ENCODE measurements around the gene ITPR3. TPM values are rescaled to one million over a fixed set of nuclear protein-coding genes. Genes with fewer than 3 reads are reported as not detected.

ITPR3 gene
- total RNA-seq, 1 donor: 15.1 TPM

DNA sequence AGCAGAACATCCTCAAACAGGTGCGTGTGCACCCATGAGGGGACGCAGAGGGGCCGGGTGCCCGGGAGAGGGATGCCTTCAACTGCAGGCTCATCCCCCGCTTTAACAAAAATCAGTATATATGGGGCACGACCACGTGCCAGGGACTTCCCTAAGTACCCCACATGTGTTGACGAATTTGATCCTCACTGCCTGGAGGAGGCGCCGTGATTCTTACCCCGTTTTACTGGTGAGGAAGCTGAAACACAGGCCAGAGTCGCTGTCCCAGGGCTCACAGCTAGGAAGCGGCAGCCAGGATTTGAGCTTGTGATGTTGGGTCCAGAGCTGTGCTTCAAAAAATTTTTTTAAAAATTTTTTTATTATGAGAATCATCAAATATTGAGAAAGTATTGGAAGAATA is 44.8 kb downstream of the ITPR3 start:
- TF ChIP-seq, protein P1, sequence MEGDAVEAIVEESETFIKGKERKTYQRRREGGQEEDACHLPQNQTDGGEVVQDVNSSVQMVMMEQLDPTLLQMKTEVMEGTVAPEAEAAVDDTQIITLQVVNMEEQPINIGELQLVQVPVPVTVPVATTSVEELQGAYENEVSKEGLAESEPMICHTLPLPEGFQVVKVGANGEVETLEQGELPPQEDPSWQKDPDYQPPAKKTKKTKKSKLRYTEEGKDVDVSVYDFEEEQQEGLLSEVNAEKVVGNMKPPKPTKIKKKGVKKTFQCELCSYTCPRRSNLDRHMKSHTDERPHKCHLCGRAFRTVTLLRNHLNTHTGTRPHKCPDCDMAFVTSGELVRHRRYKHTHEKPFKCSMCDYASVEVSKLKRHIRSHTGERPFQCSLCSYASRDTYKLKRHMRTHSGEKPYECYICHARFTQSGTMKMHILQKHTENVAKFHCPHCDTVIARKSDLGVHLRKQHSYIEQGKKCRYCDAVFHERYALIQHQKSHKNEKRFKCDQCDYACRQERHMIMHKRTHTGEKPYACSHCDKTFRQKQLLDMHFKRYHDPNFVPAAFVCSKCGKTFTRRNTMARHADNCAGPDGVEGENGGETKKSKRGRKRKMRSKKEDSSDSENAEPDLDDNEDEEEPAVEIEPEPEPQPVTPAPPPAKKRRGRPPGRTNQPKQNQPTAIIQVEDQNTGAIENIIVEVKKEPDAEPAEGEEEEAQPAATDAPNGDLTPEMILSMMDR (IDR thresholded peaks at IDR 0.05; ENCODE audit: insufficient read depth, low read depth, low read length): no peak

DNA sequence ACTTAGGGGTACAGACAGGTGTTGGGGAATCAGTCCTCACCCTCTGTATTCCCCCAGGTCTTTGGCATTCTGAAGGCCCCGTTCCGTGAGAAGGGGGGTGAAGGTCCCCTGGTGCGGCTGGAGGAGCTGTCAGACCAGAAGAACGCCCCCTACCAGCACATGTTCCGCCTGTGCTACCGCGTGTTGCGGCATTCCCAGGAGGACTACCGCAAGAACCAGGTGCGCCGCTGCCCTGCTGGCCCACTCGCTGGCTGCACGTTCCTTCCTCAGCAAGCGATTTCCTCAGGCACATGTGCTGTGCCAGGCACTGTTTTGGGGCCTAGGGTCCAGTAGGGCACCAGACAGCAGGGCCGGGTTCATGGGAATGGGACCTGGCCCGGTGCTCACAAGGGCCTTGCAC is 46.0 kb downstream of the ITPR3 start:
- TF ChIP-seq, protein P1 (IDR thresholded peaks at IDR 0.05; ENCODE audit: insufficient read depth, low read depth, low read length): no peak
- DNase-seq (ENCODE audit: low read depth): no peak
- H3K4me3 ChIP-seq (ENCODE audit: low read depth, low read length): no peak overlapping the region

More for the DNA sequence above, 44.8 kb downstream of the ITPR3 start:
- no peak for DNase-seq (ENCODE audit: low read depth)
- no peak overlapping the region for H3K4me3 ChIP-seq (ENCODE audit: low read depth, low read length)

DNA sequence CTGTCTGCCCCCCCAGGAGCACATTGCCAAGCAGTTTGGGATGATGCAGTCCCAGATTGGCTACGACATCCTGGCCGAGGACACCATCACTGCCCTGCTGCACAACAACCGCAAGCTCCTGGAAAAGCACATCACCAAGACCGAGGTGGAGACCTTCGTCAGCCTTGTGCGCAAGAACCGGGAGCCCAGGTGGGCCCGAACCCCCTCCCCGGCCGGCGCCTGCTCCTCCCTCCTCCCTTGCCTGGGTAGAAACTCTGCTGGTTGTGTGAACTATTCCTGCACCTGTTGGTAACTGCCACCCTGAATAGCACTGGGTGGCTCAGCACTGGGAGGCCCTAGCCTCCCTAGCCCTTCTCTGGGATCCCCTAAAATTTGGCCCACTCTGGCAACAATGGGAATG is 46.7 kb downstream of the ITPR3 start:
- TF ChIP-seq, protein P1 (IDR thresholded peaks at IDR 0.05; ENCODE audit: insufficient read depth, low read depth, low read length): no peak
- no peak for DNase-seq (ENCODE audit: low read depth)
- H3K4me3 ChIP-seq (ENCODE audit: low read depth, low read length): no peak overlapping the region

DNA sequence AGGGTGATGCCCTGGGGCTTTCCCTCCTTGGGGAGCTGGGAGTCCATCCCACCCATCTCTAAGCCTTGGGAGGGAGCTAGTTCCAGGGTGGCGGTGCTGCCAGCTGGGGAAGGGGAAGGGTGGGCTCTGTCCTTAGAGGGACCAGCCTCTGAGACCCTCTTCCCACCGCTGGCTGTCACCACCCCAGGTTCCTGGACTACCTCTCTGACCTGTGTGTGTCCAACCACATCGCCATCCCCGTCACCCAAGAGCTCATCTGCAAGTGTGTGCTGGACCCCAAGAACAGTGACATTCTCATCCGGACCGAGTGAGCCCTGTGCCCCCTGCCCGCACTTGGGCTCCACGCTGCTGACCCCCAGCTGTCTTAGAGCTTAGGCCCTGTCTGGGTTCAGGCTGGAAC is 47.2 kb downstream of the ITPR3 start:
- no peak for DNase-seq (ENCODE audit: low read depth)
- H3K4me3 ChIP-seq (ENCODE audit: low read depth, low read length): no peak overlapping the region
- TF ChIP-seq, protein P1 (IDR thresholded peaks at IDR 0.05; ENCODE audit: insufficient read depth, low read depth, low read length): no peak

DNA sequence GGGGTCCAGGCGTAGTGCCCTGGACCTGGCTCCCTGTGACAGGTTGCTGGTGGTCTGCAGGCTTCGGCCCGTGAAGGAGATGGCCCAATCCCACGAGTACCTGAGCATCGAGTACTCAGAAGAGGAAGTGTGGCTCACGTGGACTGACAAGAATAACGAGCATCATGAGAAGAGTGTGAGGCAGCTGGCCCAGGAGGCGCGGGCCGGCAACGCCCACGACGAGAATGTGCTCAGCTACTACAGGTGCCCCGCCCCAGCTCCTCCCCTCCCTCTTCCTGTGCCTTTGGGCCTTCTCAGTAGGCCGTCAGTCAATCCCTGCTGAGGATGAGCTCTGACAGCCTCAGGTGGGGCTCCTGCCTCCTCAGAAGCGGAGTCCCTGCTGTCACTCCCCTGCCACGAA is 47.8 kb downstream of the ITPR3 start:
- H3K4me3 ChIP-seq (ENCODE audit: low read depth, low read length): no peak overlapping the region
- TF ChIP-seq, protein P1 (IDR thresholded peaks at IDR 0.05; ENCODE audit: insufficient read depth, low read depth, low read length): no peak
- no peak for DNase-seq (ENCODE audit: low read depth)

DNA sequence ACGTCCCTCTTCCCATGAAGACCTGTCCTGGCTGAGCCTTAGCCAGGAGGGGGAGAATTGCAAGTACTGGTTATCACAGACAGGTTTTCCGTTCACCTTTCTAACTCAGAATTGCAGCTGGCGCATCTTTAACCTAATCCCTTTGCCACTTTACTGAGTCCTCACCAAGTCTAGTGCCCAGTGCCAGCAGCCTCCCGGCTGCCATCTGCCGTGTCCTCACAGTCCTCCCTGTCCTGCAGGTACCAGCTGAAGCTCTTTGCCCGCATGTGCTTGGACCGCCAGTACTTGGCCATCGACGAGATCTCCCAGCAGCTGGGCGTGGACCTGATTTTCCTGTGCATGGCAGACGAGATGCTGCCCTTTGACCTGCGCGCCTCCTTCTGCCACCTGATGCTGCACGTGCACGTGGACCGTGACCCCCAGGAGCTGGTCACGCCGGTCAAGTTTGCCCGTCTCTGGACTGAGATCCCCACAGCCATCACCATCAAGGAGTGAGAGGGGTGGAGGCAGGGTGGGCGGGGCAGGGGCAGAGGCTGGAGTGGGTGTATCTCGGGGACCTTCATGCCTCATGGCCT is 49.1 kb downstream of the ITPR3 start:
- TF ChIP-seq, protein P1 (IDR thresholded peaks at IDR 0.05; ENCODE audit: insufficient read depth, low read depth, low read length): no peak
- no peak overlapping the region for H3K4me3 ChIP-seq (ENCODE audit: low read depth, low read length)

More for the DNA sequence above, 49.1 kb downstream of the ITPR3 start:
- no peak for DNase-seq (ENCODE audit: low read depth)
